Neural cell (in vitro differentiated cells): ENCODE results near the gene GTPBP2. TPM values are rescaled to one million over a fixed set of nuclear protein-coding genes. Genes with fewer than 3 reads are reported as not detected.

ENCODE experiments used
- H2AFZ ChIP-seq: fragments of 200-600, 300-800 bp; sonication (generic), shearing (Covaris generic); 2 replicates; pipeline ENCODE4 v1.6.0; 2014; ENCODE audit warnings: low read depth, mild to moderate bottlenecking, antibody characterized with exemption, low read length, moderate library complexity
- H3F3A ChIP-seq: fragments of 200-600 bp; shearing (Covaris generic); 2 replicates; pipeline ENCODE4 v1.6.1; 2016; ENCODE audit warnings: mild to moderate bottlenecking, moderate library complexity, mixed read lengths, antibody characterized with exemption, low read length; ENCODE audit not compliant: insufficient read depth, poor library complexity, severe bottlenecking
- H3K27ac ChIP-seq: fragments of 200-600, 300-800 bp; sonication (generic), shearing (Covaris generic); 2 replicates; pipeline ENCODE4 v1.5.1; 2014; ENCODE audit warnings: mild to moderate bottlenecking, low read length, moderate library complexity
- H3K27me3 ChIP-seq: fragments of 300-800, 200-600 bp; sonication (generic), shearing (Covaris generic); 2 replicates; pipeline ENCODE4 v1.6.0; 2014; ENCODE audit warnings: mild to moderate bottlenecking, low read depth, low read length, moderate library complexity; ENCODE audit not compliant: insufficient read depth
- H3K36me3 ChIP-seq: fragments of 300-800, 200-600 bp; sonication (generic), shearing (Covaris generic); 2 replicates; pipeline ENCODE4 v1.5.1; 2014; ENCODE audit warnings: mild to moderate bottlenecking, antibody characterized with exemption, low read length, moderate library complexity; ENCODE audit not compliant: insufficient read depth
- H3K4me2 ChIP-seq: fragments of 300-800, 200-600 bp; sonication (generic), shearing (Covaris generic); 2 replicates; pipeline ENCODE4 v1.6.0; 2014; ENCODE audit warnings: mild to moderate bottlenecking, low read length
- H3K4me3 ChIP-seq: fragments of 300-800, 200-600 bp; sonication (generic), shearing (Covaris generic); 2 replicates; pipeline ENCODE4 v1.5.1; 2014; ENCODE audit warnings: mild to moderate bottlenecking, low read length, moderate library complexity
- H3K79me2 ChIP-seq: fragments of 200-600 bp; shearing (Covaris generic); replicated peaks from 2 replicates; pipeline ENCODE4 v1.6.0; 2014; ENCODE audit warnings: mild to moderate bottlenecking, low read length, moderate library complexity; ENCODE audit not compliant: insufficient read depth
- H3K9ac ChIP-seq: fragments of 300-800, 200-600 bp; sonication (generic), shearing (Covaris generic); 2 replicates; pipeline ENCODE4 v1.6.1; 2016; ENCODE audit warnings: mild to moderate bottlenecking, low read length, mixed read lengths
- H3K9me2 ChIP-seq: fragments of 200-600 bp; shearing (Covaris generic); 2 replicates; pipeline ENCODE4 v1.6.1; 2016; ENCODE audit warnings: mild to moderate bottlenecking, low read length, mixed read lengths; ENCODE audit not compliant: insufficient read depth
- H3K9me3 ChIP-seq: fragments of 200-600, 300-800 bp; sonication (generic), shearing (Covaris generic); 2 replicates; pipeline ENCODE4 v1.6.1; 2016; ENCODE audit warnings: mild to moderate bottlenecking, mixed run types, low read length, moderate library complexity, mixed read lengths
- H4K20me1 ChIP-seq: fragments of 200-600 bp; shearing (Covaris generic); 2 replicates; pipeline ENCODE4 v1.6.1; 2016; ENCODE audit warnings: mild to moderate bottlenecking, mixed run types; ENCODE audit not compliant: insufficient read depth
- EP300 ChIP-seq: fragments of 450-650 bp; conservative IDR thresholded peaks from 2 replicates; pipeline ENCODE4 v1.6.1; 2014; ENCODE audit warnings: antibody characterized with exemption, mild to moderate bottlenecking, moderate library complexity; ENCODE audit not compliant: poor library complexity, severe bottlenecking
- EZH2 ChIP-seq: fragments of 200-600, 300-800 bp; shearing (Covaris generic), sonication (generic); IDR thresholded peaks from 2 replicates; pipeline ENCODE4 v1.6.1; 2014; ENCODE audit warnings: antibody characterized with exemption, low read length, borderline replicate concordance, mild to moderate bottlenecking; ENCODE audit not compliant: insufficient read depth, poor library complexity, severe bottlenecking
- MXI1 ChIP-seq: fragments of 450-650 bp; conservative IDR thresholded peaks from 2 replicates; pipeline ENCODE4 v1.6.1; 2014; ENCODE audit warnings: antibody characterized with exemption, mild to moderate bottlenecking; ENCODE audit not compliant: poor library complexity, severe bottlenecking
- POLR2AphosphoS5 ChIP-seq: IDR thresholded peaks from 2 replicates; pipeline ENCODE4 v1.6.1; 2012
- RAD21 ChIP-seq: fragments of 450-650 bp; conservative IDR thresholded peaks from 2 replicates; pipeline ENCODE4 v1.6.1; 2014; ENCODE audit warnings: antibody characterized with exemption, mild to moderate bottlenecking, moderate library complexity
- SMC3 ChIP-seq: fragments of 450-650 bp; conservative IDR thresholded peaks from 2 replicates; pipeline ENCODE4 v1.6.1; 2014; ENCODE audit warnings: antibody characterized with exemption, mild to moderate bottlenecking, moderate library complexity; ENCODE audit not compliant: poor library complexity
- TAF1 ChIP-seq: IDR thresholded peaks from 2 replicates; pipeline ENCODE4 v1.6.1; 2012; ENCODE audit warnings: low read depth
- polyA plus RNA-seq: library from polyadenylated mRNA; depleted of rRNA; stranded (reverse); fragments of >200 nt; gene quantifications from 2 replicates; pipeline ENCODE4 v1.2.3, GENCODE V29; 2014
- TF ChIP-seq, protein P1 (sequence below): IDR thresholded peaks from 2 replicates; pipeline ENCODE4 v1.6.1; 2012; ENCODE audit warnings: borderline replicate concordance
- TF ChIP-seq, protein P2 (sequence below): fragments of 450-650 bp; IDR thresholded peaks from 2 replicates; pipeline ENCODE4 v1.5.1; 2014; ENCODE audit warnings: antibody characterized with exemption, mild to moderate bottlenecking, moderate library complexity; ENCODE audit not compliant: poor library complexity, severe bottlenecking

The GTPBP2 gene
- polyA plus RNA-seq, 1 donor from 2014 or later, result 103 TPM

DNA sequence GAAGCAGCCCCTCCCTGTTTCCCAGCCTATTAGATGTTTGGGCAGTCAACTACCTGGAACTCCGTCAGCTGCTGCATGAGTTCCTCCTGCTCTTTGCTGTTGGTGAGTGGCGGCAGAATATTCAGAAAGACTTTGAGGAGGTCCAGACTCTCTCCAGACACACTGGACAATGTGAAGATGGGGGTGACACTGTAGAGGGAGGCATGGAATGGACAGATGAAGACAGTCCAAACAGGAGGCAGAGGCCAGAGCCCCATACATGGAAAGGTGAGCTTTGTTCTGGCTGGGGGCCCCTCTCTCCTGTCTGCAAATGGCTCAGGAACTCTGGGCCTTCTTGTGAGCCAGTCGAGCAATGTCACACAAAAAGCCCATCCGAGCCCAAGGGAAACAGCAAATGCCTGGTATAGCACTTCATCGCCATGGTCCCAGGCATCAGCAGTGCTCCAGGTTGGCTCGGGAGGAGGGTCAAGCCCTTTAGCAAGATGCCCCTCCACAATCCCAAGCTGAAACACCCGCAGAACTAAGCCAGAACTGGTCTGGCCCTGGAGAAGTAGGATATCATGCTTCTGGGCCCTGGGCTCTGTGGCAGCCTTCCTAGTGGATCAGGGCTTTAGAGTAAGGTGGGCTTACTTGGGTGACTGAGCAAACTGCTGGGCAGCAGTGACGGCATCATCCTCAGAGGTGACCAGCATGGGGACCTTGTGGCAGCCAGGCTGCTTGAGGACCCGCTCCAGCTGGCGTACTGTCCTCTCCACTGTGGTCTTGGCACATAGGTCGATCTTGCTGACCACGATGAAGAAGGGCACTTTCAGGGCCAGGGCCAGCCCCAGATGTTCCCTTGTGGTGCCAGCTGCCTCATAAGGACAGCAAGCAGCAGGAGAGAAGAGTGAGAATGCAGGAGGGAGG lies 4.9 kb downstream of the GTPBP2 start:
- no peak overlapping the region for H3K27ac ChIP-seq
- H3K36me3 ChIP-seq, result no peaks in the 10 kb centered on the region
- no peak for TF ChIP-seq TAF1
- TF ChIP-seq POLR2AphosphoS5, result no peak
- no peak for TF ChIP-seq EP300
- TF ChIP-seq RAD21, result no peak
- TF ChIP-seq SMC3, result no peak
- TF ChIP-seq EZH2, result no peak
- TF ChIP-seq MXI1, result no peak
- TF ChIP-seq, protein P1, sequence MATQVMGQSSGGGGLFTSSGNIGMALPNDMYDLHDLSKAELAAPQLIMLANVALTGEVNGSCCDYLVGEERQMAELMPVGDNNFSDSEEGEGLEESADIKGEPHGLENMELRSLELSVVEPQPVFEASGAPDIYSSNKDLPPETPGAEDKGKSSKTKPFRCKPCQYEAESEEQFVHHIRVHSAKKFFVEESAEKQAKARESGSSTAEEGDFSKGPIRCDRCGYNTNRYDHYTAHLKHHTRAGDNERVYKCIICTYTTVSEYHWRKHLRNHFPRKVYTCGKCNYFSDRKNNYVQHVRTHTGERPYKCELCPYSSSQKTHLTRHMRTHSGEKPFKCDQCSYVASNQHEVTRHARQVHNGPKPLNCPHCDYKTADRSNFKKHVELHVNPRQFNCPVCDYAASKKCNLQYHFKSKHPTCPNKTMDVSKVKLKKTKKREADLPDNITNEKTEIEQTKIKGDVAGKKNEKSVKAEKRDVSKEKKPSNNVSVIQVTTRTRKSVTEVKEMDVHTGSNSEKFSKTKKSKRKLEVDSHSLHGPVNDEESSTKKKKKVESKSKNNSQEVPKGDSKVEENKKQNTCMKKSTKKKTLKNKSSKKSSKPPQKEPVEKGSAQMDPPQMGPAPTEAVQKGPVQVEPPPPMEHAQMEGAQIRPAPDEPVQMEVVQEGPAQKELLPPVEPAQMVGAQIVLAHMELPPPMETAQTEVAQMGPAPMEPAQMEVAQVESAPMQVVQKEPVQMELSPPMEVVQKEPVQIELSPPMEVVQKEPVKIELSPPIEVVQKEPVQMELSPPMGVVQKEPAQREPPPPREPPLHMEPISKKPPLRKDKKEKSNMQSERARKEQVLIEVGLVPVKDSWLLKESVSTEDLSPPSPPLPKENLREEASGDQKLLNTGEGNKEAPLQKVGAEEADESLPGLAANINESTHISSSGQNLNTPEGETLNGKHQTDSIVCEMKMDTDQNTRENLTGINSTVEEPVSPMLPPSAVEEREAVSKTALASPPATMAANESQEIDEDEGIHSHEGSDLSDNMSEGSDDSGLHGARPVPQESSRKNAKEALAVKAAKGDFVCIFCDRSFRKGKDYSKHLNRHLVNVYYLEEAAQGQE, result no peak
- TF ChIP-seq, protein P2, sequence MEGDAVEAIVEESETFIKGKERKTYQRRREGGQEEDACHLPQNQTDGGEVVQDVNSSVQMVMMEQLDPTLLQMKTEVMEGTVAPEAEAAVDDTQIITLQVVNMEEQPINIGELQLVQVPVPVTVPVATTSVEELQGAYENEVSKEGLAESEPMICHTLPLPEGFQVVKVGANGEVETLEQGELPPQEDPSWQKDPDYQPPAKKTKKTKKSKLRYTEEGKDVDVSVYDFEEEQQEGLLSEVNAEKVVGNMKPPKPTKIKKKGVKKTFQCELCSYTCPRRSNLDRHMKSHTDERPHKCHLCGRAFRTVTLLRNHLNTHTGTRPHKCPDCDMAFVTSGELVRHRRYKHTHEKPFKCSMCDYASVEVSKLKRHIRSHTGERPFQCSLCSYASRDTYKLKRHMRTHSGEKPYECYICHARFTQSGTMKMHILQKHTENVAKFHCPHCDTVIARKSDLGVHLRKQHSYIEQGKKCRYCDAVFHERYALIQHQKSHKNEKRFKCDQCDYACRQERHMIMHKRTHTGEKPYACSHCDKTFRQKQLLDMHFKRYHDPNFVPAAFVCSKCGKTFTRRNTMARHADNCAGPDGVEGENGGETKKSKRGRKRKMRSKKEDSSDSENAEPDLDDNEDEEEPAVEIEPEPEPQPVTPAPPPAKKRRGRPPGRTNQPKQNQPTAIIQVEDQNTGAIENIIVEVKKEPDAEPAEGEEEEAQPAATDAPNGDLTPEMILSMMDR, result no peak
- H3K9me3 ChIP-seq, result no peaks in the 10 kb centered on the region
- H3K4me2 ChIP-seq, result no peak overlapping the region
- no peak overlapping the region for H3K4me3 ChIP-seq
- H4K20me1 ChIP-seq, result no peaks in the 10 kb centered on the region
- no peaks in the 10 kb centered on the region for H3K9me2 ChIP-seq
- H3K9ac ChIP-seq, result no peak overlapping the region
- H3K27me3 ChIP-seq, result no peaks in the 10 kb centered on the region
- H3F3A ChIP-seq, result no peaks in the 10 kb centered on the region
- peaks cover 9% of the 10 kb centered on the region for H3K79me2 ChIP-seq
- no peak overlapping the region for H2AFZ ChIP-seq

DNA sequence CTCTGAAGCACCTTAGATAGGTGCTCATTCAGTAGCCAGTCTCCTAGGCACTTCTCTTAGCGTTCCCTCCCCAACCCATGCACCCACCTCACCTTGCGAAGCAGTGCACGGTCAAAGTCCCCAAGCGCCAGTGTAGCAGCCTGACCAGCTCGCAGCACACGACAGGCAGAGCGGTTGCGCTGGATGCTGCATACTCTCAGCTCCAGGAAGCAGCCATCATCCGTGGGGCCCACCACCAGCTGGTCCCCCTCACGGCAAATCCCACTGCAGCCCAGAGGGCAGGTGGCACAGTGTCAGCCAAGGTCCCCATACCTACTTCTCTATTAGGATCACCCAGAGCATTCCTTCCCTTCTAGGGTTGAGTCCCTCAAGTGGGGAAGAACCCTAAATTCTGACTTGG lies 6.5 kb downstream of the GTPBP2 start:
- no peak overlapping the region for H3K9ac ChIP-seq
- H3K36me3 ChIP-seq, result no peaks in the 10 kb centered on the region

More for the DNA sequence above, 6.5 kb downstream of the GTPBP2 start:
- H3K27ac ChIP-seq, result no peak overlapping the region
- H4K20me1 ChIP-seq, result no peaks in the 10 kb centered on the region
- no peaks in the 10 kb centered on the region for H3K9me3 ChIP-seq
- no peaks in the 10 kb centered on the region for H3K27me3 ChIP-seq
- H3K79me2 ChIP-seq, result no peaks in the 10 kb centered on the region
- H3K4me3 ChIP-seq, result no peak overlapping the region
- no peak overlapping the region for H3K4me2 ChIP-seq
- no peaks in the 10 kb centered on the region for H3K9me2 ChIP-seq
- H3F3A ChIP-seq, result no peaks in the 10 kb centered on the region
- no peak for TF ChIP-seq EP300
- no peak for TF ChIP-seq POLR2AphosphoS5
- TF ChIP-seq, protein P1, result no peak
- no peak for TF ChIP-seq RAD21
- no peak overlapping the region for H2AFZ ChIP-seq
